Measurements from ENCODE around the gene SLCO2A1. TPM values are rescaled to one million over a fixed set of nuclear protein-coding genes. Genes with fewer than 3 reads are reported as not detected.

SLCO2A1 gene
- total and polyA plus RNA-seq, 2 of the 4 experiments (the other 2 are of a cell fraction): under 0.01 to 1.5 TPM

DNA sequence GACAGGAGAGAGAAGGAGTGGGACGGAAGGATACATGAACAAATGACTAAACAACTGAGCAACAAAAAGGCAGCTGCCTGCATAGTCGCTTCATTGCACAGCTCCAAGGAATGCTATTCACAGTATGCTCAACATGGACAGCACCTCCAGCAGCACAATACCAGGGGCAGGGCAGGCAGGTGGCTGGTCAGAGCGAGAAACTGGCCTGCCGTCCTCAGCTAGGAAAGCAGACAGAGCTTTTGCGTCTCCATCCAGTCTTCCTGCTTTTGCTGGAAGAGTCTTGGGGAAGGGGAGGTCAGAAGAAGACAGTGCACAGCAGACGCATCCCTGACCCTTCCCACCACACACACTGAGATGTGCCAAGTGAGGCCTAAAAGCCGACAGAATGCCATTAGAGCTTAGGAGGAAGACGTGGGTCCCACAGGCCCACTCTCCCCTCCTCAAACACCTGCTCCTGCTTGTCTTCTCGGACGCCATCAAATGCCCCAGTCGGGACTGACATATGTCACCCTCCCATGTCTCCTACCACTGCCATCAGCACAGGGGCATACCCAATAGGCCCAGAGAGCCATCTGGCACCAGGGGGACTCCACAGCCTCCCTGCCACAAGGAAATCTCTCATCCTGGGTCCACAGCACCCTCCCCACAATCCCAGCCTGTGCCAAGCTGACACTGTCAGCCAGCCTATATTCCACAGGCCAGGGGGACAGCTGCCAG, 137.9 kb downstream of the SLCO2A1 start:
- ChIA-PET POLR2A (ENCODE audit: unreplicated experiment) (no interaction called here), CTCF (no interaction called here)
- no peak overlapping the region for H2AK9ac ChIP-seq (replicated peaks; ENCODE audit: low read depth, low read length, poor library complexity)
- TF ChIP-seq, protein P1, sequence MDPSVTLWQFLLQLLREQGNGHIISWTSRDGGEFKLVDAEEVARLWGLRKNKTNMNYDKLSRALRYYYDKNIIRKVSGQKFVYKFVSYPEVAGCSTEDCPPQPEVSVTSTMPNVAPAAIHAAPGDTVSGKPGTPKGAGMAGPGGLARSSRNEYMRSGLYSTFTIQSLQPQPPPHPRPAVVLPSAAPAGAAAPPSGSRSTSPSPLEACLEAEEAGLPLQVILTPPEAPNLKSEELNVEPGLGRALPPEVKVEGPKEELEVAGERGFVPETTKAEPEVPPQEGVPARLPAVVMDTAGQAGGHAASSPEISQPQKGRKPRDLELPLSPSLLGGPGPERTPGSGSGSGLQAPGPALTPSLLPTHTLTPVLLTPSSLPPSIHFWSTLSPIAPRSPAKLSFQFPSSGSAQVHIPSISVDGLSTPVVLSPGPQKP (IDR thresholded peaks at IDR 0.05; ENCODE audit: borderline replicate concordance, low read depth, low read length): no peak
- TF ChIP-seq, protein P2, sequence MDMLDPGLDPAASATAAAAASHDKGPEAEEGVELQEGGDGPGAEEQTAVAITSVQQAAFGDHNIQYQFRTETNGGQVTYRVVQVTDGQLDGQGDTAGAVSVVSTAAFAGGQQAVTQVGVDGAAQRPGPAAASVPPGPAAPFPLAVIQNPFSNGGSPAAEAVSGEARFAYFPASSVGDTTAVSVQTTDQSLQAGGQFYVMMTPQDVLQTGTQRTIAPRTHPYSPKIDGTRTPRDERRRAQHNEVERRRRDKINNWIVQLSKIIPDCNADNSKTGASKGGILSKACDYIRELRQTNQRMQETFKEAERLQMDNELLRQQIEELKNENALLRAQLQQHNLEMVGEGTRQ (IDR thresholded peaks at IDR 0.05; ENCODE audit: low read depth, low read length): no peak
- TF ChIP-seq POLR2A (IDR thresholded peaks at IDR 0.05; ENCODE audit: low read depth, low read length) (no peak), NFE2L2 (IDR thresholded peaks at IDR 0.05; ENCODE audit: low read depth, low read length) (no peak), CEBPB (IDR thresholded peaks at IDR 0.05; ENCODE audit: low read depth, low read length) (no peak), SMC3 (IDR thresholded peaks at IDR 0.05; ENCODE audit: low read depth, low read length) (no peak), MAFK (IDR thresholded peaks at IDR 0.05; ENCODE audit: low read depth, low read length) (no peak), BHLHE40 (IDR thresholded peaks at IDR 0.05; ENCODE audit: low read depth, low read length) (no peak), CHD1 (IDR thresholded peaks at IDR 0.05; ENCODE audit: low read depth, low read length) (no peak), MXI1 (IDR thresholded peaks at IDR 0.05; ENCODE audit: borderline replicate concordance, low read depth, low read length) (no peak)
- TF ChIP-seq, protein P3, sequence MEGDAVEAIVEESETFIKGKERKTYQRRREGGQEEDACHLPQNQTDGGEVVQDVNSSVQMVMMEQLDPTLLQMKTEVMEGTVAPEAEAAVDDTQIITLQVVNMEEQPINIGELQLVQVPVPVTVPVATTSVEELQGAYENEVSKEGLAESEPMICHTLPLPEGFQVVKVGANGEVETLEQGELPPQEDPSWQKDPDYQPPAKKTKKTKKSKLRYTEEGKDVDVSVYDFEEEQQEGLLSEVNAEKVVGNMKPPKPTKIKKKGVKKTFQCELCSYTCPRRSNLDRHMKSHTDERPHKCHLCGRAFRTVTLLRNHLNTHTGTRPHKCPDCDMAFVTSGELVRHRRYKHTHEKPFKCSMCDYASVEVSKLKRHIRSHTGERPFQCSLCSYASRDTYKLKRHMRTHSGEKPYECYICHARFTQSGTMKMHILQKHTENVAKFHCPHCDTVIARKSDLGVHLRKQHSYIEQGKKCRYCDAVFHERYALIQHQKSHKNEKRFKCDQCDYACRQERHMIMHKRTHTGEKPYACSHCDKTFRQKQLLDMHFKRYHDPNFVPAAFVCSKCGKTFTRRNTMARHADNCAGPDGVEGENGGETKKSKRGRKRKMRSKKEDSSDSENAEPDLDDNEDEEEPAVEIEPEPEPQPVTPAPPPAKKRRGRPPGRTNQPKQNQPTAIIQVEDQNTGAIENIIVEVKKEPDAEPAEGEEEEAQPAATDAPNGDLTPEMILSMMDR (conservative IDR thresholded peaks at IDR 0.05; ENCODE audit: low read depth, low read length): no peak
- no peaks in the 10 kb centered on the region for H3K79me1 ChIP-seq (ENCODE audit: low read depth in 1 of 2, low read length in 2 of 2)
- H3K27ac ChIP-seq (ENCODE audit: insufficient read depth, low read length): no peak overlapping the region
- no peak for ATAC-seq (ENCODE audit: low read depth)
- no peak overlapping the region for H3K4me3 ChIP-seq (ENCODE audit: insufficient read depth, low read depth, low read length)
- H2AK5ac ChIP-seq (ENCODE audit: low read depth, low read length): no peak overlapping the region
- in situ Hi-C loops (cut with MboI; ENCODE audit: low sequenced_read_pairs): no loop called here
- BruUV-seq (replicated peaks): no TSS peak
- H4K20me1 ChIP-seq (ENCODE audit: insufficient read depth, low read length): no peaks in the 10 kb centered on the region
- H3K9me3 ChIP-seq (ENCODE audit: control insufficient read depth, insufficient read depth, low read length): no peaks in the 10 kb centered on the region
- no peak for DNase-seq
- no peak overlapping the region for H4K91ac ChIP-seq (ENCODE audit: insufficient read depth, low read depth, low read length)
- H3K56ac ChIP-seq (ENCODE audit: extremely low read depth, insufficient read depth, low read length): no peak overlapping the region
- dilution Hi-C loops (cut with HindIII; ENCODE audit: low sequenced_read_pairs, unreplicated experiment): no loop called here
- H2BK15ac ChIP-seq (ENCODE audit: low read depth, low read length): no peak overlapping the region
- no peak overlapping the region for H3K14ac ChIP-seq (replicated peaks; ENCODE audit: low read depth, low read length)
- H3K4me2 ChIP-seq (ENCODE audit: low read depth, low read length): no peak overlapping the region
- no peak overlapping the region for H3K9ac ChIP-seq (ENCODE audit: low read depth, low read length)
- H2BK20ac ChIP-seq (ENCODE audit: low read depth, low read length): no peak overlapping the region
- 100% methylated on average over 2 of the region's 11 CpGs; no CpG with 5 or more reads in 1 of the 2 experiments for WGBS, 2 experiments (ENCODE audit: extremely low coverage in 2 of 2, insufficient read length in 1 of 2)
- no peak overlapping the region for H4K8ac ChIP-seq (ENCODE audit: low read depth in 2 of 2, low read length in 2 of 2)
- H3K18ac ChIP-seq (ENCODE audit: low read depth, low read length): no peak overlapping the region
- peaks cover 42% of the 10 kb centered on the region for H3K27me3 ChIP-seq (ENCODE audit: control insufficient read depth, insufficient read depth, low read length)
- H3K23ac ChIP-seq (ENCODE audit: low read depth, low read length): no peak overlapping the region
- no peak overlapping the region for H4K5ac ChIP-seq (ENCODE audit: low read depth, low read length)
- no peak overlapping the region for H2BK120ac ChIP-seq (ENCODE audit: low read depth, low read length)
- H2BK5ac ChIP-seq (ENCODE audit: low read depth, low read length, poor library complexity, severe bottlenecking): no peak overlapping the region
- no peak overlapping the region for H3K4ac ChIP-seq (ENCODE audit: low read depth, low read length)
- intact Hi-C loops (cut with micrococcal nuclease): no loop called here
- no peaks in the 10 kb centered on the region for H3K9me1 ChIP-seq (ENCODE audit: insufficient read depth, low read length)
- no peak overlapping the region for H2AFZ ChIP-seq (replicated peaks; ENCODE audit: low read length, poor library complexity)
- no peaks in the 10 kb centered on the region for H3K4me1 ChIP-seq (ENCODE audit: control insufficient read depth, insufficient read depth, low read length)
- no peaks in the 10 kb centered on the region for H3K36me3 ChIP-seq (ENCODE audit: control insufficient read depth, insufficient read depth, low read length)
